Ishikawa (cell line): ENCODE results near the gene WDFY1.

Experiments
- CEBPB ChIP-seq: IDR thresholded peaks from 2 replicates; pipeline ENCODE4 v1.6.1; 2012
- CREB1 ChIP-seq: IDR thresholded peaks from 2 replicates; pipeline ENCODE4 v1.6.1; 2012; ENCODE audit warnings: low read depth
- EGR1 ChIP-seq: IDR thresholded peaks from 2 replicates; pipeline ENCODE4 v1.6.1; 2012
- EP300 ChIP-seq: IDR thresholded peaks from 2 replicates; pipeline ENCODE4 v1.6.1; 2012; ENCODE audit warnings: borderline replicate concordance
- FOXM1 ChIP-seq: IDR thresholded peaks from 2 replicates; pipeline ENCODE4 v1.6.1; 2012; ENCODE audit warnings: low read depth, borderline replicate concordance
- NFIC ChIP-seq: IDR thresholded peaks from 2 replicates; pipeline ENCODE4 v1.6.1; 2012
- RAD21 ChIP-seq: IDR thresholded peaks from 2 replicates; pipeline ENCODE4 v1.6.1; 2012; ENCODE audit warnings: low read depth
- TAF1 ChIP-seq: IDR thresholded peaks from 2 replicates; pipeline ENCODE4 v1.6.1; 2012; ENCODE audit warnings: low read depth, mild to moderate bottlenecking
- TCF12 ChIP-seq: IDR thresholded peaks from 2 replicates; pipeline ENCODE4 v1.6.1; 2012; ENCODE audit warnings: low read depth
- TEAD4 ChIP-seq: IDR thresholded peaks from 2 replicates; pipeline ENCODE4 v1.6.1; 2012
- YY1 ChIP-seq: IDR thresholded peaks from 2 replicates; pipeline ENCODE4 v1.6.1; 2012; ENCODE audit warnings: low read depth
- ZBTB7A ChIP-seq: IDR thresholded peaks from 2 replicates; pipeline ENCODE4 v1.6.1; 2012; ENCODE audit warnings: low read depth
- TF ChIP-seq, protein P1 (sequence below): IDR thresholded peaks from 2 replicates; pipeline ENCODE4 v1.6.1; 2012; ENCODE audit warnings: low read depth, mild to moderate bottlenecking
- TF ChIP-seq, protein P2 (sequence below): IDR thresholded peaks from 2 replicates; pipeline ENCODE4 v1.6.1; 2012
- TF ChIP-seq, protein P3 (sequence below): IDR thresholded peaks from 2 replicates; pipeline ENCODE4 v1.6.1; 2012

The WDFY1 gene

DNA sequence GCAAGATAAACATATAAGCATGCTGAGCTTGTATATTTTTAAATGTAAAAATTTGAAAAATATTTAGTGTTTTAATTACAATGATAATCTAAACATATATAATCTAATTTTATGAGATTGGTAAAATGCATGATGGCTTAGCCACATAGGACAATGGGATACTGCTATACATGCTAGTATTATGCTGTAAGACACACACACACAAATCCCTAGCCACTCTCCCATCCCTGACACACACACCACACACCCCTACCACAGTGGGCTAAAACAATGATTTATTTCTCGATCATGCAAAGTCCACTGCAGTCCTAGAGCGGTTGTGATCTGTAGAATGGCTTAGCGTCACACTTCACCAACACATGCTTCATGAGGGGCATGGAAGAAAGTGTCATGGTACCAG is 71.5 kb downstream of the WDFY1 start:
- TF ChIP-seq NFIC = no peak

DNA sequence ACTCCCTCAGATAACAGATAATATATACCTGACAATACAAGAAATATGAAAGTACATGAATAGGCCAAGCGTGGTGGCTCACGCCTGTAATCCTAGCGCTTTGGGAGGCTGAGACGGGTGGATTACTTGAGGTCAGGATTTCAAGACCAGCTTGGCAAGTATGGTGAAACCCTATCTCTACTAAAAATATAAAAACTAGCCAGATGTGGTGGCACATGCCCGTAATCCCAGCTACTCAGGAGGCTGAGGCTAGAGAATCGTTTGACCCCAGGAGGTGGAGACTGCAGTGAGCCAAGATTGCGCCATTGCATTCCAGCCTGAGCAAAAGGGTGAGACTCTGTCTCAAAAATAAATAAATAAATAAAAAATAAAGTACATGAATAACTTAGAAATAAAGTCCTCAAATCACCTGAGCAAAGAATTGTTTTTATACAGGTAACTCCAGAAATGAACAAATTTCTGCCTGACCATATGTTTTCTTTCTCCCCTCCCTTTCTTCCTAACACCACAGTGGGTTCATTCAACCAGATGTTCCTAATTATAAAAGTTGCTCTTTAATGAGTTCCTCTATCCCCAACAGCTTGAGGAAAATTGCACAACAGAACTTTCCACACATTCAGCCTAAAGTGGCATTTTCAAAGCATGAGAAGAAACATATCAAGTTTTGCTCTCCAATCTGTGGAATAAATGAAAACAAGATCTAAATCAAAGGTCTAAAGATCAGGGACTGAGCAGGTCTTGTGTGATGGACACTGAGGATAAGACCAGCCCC is 74.1 kb downstream of the WDFY1 start:
- TF ChIP-seq ZBTB7A (no peak), YY1 (no peak), TAF1 (no peak), CEBPB (peak; percentile 18; the same call in 1 of the 2 replicates)

DNA sequence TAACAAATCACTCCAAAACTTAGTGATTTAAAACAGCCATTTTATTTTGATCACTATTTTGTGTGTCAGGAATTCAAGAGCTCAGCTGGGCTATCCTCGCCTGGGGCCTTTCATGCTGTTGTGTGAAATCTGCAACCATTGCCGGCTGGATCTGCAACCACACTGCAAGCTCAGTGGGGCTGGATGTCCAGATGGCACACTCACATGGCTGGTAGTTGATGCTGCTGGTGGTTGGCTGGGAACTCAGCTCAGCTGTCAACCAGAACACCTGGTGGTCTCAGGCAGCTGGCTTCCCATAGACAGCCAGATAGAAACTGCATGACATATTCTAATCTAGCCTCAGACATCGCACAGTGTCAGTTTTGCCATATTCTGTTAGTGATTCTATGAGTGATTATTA is 77.1 kb downstream of the WDFY1 start:
- no peak for TF ChIP-seq CREB1
- TF ChIP-seq FOXM1 = no peak
- TF ChIP-seq, protein P1, sequence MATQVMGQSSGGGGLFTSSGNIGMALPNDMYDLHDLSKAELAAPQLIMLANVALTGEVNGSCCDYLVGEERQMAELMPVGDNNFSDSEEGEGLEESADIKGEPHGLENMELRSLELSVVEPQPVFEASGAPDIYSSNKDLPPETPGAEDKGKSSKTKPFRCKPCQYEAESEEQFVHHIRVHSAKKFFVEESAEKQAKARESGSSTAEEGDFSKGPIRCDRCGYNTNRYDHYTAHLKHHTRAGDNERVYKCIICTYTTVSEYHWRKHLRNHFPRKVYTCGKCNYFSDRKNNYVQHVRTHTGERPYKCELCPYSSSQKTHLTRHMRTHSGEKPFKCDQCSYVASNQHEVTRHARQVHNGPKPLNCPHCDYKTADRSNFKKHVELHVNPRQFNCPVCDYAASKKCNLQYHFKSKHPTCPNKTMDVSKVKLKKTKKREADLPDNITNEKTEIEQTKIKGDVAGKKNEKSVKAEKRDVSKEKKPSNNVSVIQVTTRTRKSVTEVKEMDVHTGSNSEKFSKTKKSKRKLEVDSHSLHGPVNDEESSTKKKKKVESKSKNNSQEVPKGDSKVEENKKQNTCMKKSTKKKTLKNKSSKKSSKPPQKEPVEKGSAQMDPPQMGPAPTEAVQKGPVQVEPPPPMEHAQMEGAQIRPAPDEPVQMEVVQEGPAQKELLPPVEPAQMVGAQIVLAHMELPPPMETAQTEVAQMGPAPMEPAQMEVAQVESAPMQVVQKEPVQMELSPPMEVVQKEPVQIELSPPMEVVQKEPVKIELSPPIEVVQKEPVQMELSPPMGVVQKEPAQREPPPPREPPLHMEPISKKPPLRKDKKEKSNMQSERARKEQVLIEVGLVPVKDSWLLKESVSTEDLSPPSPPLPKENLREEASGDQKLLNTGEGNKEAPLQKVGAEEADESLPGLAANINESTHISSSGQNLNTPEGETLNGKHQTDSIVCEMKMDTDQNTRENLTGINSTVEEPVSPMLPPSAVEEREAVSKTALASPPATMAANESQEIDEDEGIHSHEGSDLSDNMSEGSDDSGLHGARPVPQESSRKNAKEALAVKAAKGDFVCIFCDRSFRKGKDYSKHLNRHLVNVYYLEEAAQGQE = no peak

DNA sequence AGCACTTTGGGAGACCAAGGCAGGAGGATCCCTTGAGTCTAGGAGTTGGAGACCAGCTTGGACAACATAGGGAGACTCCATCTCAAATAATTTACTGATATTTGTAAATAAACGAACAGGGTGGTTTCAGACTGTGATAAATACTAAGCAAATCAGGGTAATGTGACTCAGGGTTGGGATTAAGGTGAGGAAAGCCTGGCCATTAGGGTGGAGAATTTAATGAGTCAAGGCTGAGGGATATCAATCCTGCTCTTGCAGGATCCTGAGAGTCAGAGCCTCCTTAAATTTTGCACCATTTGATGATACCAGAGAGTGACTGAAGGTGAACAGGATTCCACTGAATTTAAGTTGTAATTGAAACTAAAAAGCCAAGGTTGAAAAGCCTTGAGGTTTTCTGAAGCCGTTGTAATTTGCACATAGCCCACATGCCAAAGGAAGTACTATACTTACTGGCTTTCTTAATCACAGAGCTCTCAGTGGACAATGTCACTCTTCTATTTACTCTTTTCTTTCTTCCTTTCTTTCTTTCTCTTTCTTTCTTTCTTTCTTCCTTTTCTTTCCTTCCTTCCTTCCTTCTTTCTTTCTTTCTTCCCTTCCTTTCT is 79.1 kb downstream of the WDFY1 start:
- TF ChIP-seq CREB1 (no peak), CEBPB (no peak), EP300 (no peak), NFIC (no peak)

DNA sequence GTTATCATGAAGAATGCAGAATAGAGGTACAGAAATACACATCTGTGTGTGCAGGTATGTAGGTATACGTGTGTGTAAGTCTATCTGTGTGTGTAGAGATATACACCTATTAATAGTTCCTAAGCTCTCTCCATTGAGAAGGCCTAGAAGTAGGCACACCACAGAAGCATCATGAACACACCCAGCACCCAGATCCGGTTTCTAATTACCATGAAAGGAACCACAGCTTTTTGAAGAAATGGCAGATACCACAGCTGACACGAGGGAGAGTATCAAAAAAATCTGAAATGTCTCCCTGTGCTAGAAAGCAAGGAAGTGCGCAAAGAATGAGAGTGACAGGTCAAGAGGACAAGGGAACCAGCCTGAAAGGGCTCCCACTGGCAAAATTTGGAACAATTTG is 80.0 kb downstream of the WDFY1 start:
- TF ChIP-seq EGR1 (no peak), TCF12 (no peak), NFIC (no peak), TEAD4 (no peak), EP300 (no peak), YY1 (no peak), FOXM1 (no peak), ZBTB7A (no peak)
- TF ChIP-seq, protein P2, sequence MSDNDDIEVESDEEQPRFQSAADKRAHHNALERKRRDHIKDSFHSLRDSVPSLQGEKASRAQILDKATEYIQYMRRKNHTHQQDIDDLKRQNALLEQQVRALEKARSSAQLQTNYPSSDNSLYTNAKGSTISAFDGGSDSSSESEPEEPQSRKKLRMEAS = no peak
- TF ChIP-seq, protein P3, sequence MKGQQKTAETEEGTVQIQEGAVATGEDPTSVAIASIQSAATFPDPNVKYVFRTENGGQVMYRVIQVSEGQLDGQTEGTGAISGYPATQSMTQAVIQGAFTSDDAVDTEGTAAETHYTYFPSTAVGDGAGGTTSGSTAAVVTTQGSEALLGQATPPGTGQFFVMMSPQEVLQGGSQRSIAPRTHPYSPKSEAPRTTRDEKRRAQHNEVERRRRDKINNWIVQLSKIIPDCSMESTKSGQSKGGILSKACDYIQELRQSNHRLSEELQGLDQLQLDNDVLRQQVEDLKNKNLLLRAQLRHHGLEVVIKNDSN = no peak
- TF ChIP-seq, protein P1 = no peak

DNA sequence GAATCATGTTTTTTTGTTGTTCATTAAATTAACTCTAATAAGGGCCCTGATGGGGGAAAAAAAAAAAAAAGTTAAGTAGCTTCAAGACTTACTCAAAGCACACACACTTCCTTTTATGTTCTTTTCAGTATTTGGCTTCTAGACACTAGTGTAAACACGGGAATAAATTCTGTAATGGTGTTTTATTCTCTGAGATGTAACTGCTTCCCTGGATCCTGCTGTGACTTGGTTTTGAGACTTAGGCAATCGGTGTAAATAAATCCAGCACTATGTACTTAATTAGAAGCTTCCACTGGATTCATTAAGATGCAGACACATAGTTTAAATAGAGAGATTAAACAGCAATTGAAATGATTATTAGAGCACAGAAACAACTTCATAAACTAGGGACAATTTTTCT is 81.6 kb downstream of the WDFY1 start:
- TF ChIP-seq CEBPB = no peak
- TF ChIP-seq, protein P3 = no peak
- TF ChIP-seq EGR1 = no peak
- TF ChIP-seq TCF12 = no peak
- no peak for TF ChIP-seq CREB1
- TF ChIP-seq NFIC = no peak
- no peak for TF ChIP-seq ZBTB7A
- no peak for TF ChIP-seq RAD21
- TF ChIP-seq TAF1 = no peak
- TF ChIP-seq EP300 = no peak
- TF ChIP-seq, protein P2 = no peak
- TF ChIP-seq YY1 = no peak
